HG03432 (cell line): ENCODE measurements around the gene RBM39.
"Not testable (repeated sequence)": the region's sequence is repeated elsewhere in the genome, so short reads cannot be mapped to it uniquely, and the experiment has no call there.

ENCODE experiments used
- ATAC-seq: cut with Tn5 transposase; IDR thresholded peaks from one replicate; pipeline ENCODE4 v1.9.1; 2021; ENCODE audit warnings: mild to moderate bottlenecking, moderate library complexity; ENCODE audit not compliant: unreplicated experiment

RBM39 gene

GRCh38 chr20:35726842-35727711 lies 15.0 kb downstream of the RBM39 start:
- ATAC-seq, result no peak

- no peak for ATAC-seq
Observed at GRCh38 chr20:35724321-35725230, 17.5 kb downstream of the RBM39 start.

GRCh38 chr20:35723652-35724320 lies 18.3 kb downstream of the RBM39 start:
- not testable (repeated sequence) for ATAC-seq

- not testable (repeated sequence) for ATAC-seq
Observed at GRCh38 chr20:35723275-35723639, 18.8 kb downstream of the RBM39 start.

GRCh38 chr20:35721621-35722020 lies 20.4 kb downstream of the RBM39 start:
- no peak for ATAC-seq

- ATAC-seq, result no peak
Observed at GRCh38 chr20:35721219-35721618, 20.8 kb downstream of the RBM39 start.

DNA sequence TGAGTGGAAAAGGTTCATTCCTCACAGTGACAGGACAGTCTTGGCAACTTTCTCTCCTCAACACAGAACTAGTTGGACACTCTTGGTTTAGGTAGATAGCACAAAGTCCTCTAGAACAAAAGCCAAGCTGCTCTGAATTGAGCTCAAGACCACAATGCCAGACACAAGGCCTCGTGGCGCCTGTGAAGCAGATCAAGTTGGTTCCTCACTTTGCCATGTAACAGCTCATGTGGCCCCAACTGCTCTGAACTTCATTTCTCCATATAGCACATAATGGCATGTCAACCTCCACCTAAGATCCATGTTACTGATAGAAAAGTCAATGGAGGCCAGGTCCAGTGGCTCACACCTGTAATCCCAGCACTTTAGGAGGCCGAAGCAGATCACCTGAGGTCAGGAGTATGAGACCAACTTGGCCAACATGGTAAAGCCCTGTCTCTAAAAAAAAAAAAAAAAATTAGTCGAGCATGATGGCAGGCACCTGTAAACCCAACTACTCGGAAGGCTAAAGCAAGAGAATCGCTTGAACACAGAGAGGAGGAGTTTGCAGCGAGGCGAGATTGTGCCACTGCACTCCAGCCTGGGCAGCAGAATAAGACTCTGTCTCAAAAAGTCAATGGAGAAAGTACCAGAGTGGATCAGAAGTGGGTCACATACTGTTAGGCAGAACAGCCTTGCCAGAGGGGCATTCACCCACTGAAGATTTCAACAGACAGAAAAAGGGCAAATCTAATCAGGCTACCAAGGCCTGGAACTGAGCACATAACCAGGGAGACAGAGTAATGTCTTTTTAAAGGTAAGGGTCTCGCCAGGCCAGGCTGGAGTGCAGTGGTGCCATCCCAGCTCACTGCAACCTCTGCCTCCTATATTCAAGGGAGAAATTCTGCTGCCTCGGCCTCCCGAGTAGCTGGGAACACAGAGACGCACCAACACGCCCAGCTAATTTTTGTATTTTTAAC lies 21.6 kb downstream of the RBM39 start:
- no peak for ATAC-seq

DNA sequence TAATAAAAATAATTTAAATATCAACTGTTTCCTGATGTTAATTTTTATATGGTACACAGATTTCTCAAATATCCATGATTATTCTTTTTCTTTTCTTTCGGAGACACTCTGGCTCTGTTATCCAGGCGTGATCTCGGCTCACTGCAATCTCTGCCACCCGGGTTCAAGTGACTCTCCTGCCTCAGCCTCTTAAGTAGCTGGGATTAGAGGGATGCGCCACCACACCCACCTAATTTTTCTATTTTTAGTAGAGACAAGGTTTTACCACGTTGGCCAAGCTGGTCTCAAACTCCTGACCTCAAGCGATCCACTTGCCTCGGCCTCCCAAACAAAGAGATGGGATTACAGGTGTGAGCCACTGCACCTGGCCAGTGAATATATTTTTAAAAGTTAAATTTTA lies 22.3 kb downstream of the RBM39 start:
- no peak for ATAC-seq

DNA sequence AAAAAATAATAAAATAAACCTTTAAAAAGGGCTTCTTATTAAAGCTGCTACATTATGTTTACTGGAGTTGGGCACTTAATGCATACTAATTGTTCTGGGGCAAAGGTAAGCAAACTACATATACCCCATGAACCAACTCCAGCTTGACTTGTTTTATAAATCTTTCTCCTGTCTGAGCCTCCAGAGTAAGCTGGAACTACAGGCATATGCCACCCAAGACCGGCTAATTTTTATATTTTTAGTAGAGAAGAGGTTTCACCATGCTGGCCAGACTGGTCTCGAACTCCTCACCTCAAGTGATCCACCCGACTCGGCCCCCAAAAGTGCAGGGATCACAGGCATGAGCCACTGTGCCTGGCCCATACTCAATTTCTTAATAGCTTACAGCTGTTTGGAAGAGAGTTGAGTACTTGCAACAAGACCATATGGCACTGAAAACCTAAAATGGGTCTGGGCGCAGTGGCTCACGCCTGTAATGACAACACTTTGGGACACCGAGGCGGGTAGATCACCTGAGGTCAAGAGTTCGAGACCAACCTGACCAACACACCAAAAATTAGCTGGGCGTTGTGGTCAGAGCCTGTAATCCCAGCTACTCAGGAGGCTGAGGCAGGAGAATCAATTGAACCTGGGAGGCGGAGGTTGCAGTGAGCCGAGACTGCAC lies 23.0 kb downstream of the RBM39 start:
- no peak for ATAC-seq

DNA sequence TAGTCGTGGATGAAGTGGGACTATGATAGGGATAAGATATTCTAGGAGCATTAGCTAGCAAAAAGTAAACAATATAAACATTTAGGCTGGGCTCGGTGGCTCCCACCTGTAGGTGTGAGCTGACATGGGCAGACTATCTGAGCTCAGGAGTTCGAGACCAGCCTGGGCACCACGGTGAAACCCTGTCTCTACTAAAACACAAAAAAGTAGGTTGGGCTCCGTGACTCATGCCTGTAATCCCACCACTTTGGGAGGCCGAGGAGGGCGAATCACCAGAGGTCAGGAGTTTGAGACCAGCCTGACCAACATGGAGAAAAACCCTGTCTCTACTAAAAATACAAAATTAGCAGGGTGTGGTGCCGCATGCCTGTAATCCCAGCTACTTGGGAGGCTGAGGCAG lies 23.7 kb downstream of the RBM39 start:
- not testable (repeated sequence) for ATAC-seq

DNA sequence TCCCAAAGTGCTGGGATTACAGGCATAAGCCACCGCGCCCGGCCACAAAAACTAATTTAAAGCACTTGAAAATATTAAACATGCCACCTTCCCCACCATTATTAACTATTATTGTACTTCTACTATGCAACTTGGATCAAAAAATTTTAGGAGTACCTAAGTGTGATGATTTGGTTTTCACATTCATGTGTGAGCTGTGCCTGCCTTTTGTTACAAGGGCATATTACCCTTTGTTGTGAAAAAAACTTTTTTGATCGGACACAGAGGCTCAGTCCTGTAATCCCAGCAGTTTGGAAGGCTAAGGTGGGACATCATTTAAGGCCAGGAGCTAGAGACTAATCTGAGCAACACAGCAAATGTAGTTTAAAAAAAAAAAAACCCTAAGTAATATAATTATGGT lies 25.7 kb downstream of the RBM39 start:
- no peak for ATAC-seq

DNA sequence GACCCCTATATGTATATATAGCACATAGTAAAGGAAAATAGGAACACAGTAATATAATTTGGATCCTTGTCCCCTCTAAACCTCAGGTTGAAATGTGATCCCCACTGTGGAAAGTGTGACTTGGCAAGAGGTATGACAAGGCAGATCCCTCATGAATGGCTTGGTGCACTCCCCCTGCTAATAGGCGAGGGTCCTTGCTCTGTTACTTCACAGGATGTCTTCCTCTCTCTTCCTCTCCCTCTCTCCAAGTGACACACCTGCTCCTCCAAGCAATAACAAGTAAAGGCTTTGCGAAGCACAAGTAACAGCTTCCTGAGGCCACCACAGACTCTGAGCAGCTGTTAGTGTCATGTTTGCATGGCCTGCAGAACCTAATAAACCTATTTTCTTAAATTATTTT lies 26.4 kb downstream of the RBM39 start:
- ATAC-seq, result no peak

DNA sequence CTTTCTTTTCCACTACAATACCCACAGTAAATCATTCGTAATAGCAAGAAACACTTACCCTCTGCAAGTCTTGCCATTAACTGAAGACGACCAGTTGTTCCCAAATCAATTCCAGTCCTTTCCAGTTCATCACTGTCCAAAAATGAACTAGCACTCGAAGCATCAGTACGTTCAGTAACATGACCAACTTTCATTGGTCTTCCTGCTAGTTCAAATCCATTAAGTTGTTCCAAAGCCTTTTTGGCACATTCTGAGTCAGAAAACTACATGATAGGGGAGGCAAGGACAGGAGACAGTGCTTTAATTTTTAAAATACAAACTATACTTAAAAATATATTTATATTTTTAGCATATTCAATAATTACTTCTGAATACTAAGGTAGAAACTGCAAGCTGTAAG lies 27.9 kb downstream of the RBM39 start:
- ATAC-seq, result no peak

GRCh38 chr20:35713120-35713519 lies 28.9 kb downstream of the RBM39 start:
- not testable (repeated sequence) for ATAC-seq

- ATAC-seq, result no peak
Observed at GRCh38 chr20:35711588-35712209, 30.4 kb downstream of the RBM39 start.

GRCh38 chr20:35710884-35711587 lies 31.0 kb downstream of the RBM39 start:
- no peak for ATAC-seq

DNA sequence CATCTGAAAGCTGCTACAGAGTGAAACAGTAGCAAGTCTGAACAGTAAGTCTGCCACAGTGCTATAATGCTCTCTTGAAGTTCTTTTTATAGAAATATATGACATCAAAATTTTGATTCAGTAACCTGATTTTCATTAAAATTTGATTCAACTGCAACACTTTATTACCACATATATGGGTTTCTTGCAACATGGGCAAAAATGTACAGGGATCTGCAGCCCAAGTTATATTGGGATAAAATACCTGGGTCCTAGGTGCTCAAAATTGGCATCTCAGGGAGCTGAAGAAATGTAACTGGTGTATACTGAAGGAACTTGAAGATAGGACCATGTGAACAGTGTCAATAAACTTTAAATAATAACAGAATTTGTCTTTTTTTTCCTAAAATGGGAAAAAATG lies 32.0 kb downstream of the RBM39 start:
- ATAC-seq, result no peak

GRCh38 chr20:35709259-35709658 lies 32.8 kb downstream of the RBM39 start:
- ATAC-seq, result no peak

DNA sequence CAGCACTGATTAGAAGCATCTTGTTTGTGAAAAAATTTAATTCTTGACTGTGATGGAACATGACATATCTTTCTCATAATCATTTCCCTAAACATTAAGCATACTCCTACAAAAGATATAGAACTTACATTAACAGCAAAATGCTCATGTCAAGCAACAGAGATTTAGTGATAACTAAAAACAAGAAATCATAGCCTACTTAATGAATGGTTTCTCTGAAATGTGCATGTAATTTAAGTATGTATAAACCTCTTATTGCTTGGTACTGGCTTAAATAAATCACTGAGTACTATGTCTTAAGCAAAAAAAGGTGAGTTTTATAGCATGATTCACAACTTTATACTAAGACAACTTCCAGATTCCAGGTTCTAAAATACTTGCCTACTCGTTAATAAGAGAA lies 33.6 kb downstream of the RBM39 start:
- no peak for ATAC-seq
